Heart left ventricle (tissue), 13 donors: Measurements from ENCODE around the gene LENG9.

Experiments
- CTCF ChIP-seq, 12 donors: fragments of 200-600 bp; sonication (generic) in 4 of 12; IDR thresholded peaks; one replicate each; pipeline versions ENCODE4 v1.5.0 to v1.8.0; 2018 to 2022; ENCODE audit warnings: antibody characterized with exemption in 12 of 12, mild to moderate bottlenecking in 5 of 12
- POLR2A ChIP-seq, 2 donors: fragments of 450-650 bp; IDR thresholded peaks; one replicate each; pipeline ENCODE4 v1.6.1; 2017; ENCODE audit warnings: antibody characterized with exemption in 2 of 2, mild to moderate bottlenecking in 2 of 2, moderate library complexity in 2 of 2
- donor health status: ischemic (EF 13 %, LVEDD 7.1; RV severe dilation, severe dysfunction).
- donor health status: DM: no; HTN: yes; CAD: no.
- donor health status: DM: no; HTN: no; CAD: no.
- donor health status: ischemic (EF 25% LVEDD 6.9; RV normal size, moderate dysfunction).
- donor health status: ischemic (EF 25% LVEDD 5.7; RV mildly dilated, moderate dysfunction).
- donor health status: ischemic (EF 35%, LVEDD 5.7; RV mildly dilated, moderate dysfunction).
- donor health status: nonischemic (EF 11% LVEDD 7.7; RV severe dilation, severe dysfunction).
- donor health status: DM: yes; HTN: yes; CAD: no.
- donor health status: PGD.
- donor health status: ischemic (EF 29% LVEDD 5.4; RV normal size, mild dysfunction).
- donor health status: nonischemic (EF 23%, LVEDD 6.1; RV moderate dilation, normal function).

GRCh38 chr19:54470276-54470887 lies 6.8 kb upstream of the LENG9 start:
- TF ChIP-seq CTCF (IDR thresholded peaks at IDR 0.05) (no peak), POLR2A (IDR thresholded peaks at IDR 0.05) (no peak)
